ENCODE measurements around the gene TRO.
A peak's percentile ranks its signal among the peaks of the same experiment; 100 is the strongest.

TRO gene

DNA sequence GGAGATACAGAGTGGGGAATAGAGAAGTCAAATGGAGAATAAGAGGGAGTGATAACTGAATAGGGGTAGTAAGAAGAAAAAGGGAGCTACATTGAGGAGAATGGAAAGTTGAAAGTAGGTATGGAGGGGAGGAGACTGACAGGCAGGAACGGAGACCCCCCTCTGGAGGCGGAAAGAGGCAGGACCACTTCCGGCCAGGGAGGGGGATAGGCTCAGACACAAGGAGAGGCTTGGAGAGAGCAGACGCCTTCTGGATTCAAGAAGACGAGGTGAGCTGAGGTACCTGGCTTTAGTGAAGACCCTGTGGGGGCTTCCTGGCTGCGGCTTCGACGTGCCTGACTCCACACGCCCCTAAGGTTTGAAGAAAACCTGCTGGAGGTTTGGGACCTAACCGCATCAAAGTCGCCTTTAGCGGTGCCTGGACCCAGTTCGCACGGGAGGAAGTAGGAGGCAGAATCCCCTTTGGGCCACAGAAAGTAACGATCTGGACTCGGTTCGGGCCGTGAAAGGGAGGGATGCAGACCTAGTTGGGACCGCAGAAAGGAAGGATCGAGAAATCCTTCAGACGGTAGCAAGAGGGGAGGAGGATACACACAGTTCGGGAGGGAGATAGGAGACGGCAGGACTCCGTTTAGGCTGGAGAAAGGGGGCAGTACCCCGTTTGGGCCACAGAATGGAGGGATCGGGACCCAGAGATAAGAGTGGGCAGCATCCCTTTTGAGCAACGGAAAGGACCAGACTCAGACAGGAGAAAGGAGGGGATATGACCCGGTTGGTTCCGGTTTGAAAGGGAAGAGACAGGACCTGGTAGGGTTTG is at the start of gene TRO:
Gene TRO (plus strand): TSS at position 215 of the 817 bp plus-strand sequence. CDS start 1,423 bp downstream, outside the sequence.
- intact Hi-C loops (cut with DNase I), result no loop called here
- DNase-seq, result peak in 17 of 42 donors; percentile 3 to 47 (median 25)

GRCh38 chrX:54885740-54886139 is 34.9 kb upstream of the TRO start:
- intact Hi-C loops (cut with DNase I), result no loop called here
- no peak for DNase-seq

DNA sequence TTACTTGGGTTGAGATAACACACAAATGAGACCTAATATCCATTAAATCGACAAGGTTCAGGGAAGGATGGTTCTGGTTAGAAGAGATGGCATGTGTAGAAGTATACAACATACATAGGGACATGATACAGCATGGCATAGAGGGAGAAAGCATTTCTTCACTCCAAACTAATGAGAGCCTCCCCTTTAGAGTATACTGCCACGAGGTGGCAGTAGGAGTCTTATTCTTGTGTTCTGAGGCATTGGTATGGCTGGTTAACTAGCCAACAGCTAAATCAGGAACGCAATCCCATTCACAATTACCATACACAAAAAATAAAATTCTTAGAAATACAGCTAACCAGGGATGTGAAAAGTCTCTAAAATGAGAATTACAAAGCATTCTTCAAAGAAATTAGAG is 29.1 kb upstream of the TRO start:
- peak in 26 of 42 donors; percentile 1 to 65 (median 28) for DNase-seq
- intact Hi-C loops (cut with DNase I), result no loop called here

DNA sequence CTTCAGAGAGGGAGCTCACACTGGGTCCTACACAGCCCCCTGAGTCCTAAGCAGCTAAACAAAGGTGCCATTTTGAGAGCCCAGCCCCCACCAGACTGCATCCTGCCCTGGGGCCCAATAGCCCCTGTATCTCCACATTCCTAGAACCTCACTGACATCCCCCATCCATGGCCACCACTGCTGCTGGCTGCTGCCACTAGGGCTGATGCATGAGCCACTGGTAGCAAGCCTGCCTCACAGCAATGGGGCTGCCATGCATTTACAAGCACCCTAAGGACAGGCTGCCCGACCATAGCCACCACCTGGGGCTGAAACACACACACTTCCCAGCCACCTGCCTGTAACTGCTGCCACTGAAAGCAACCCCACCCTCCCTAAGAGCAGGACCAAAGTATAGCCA is 26.5 kb upstream of the TRO start:
- intact Hi-C loops (cut with DNase I), result no loop called here
- DNase-seq, result no peak

- intact Hi-C loops (cut with DNase I), result no loop called here
Observed at GRCh38 chrX:54909941-54910340, 10.7 kb upstream of the TRO start.

DNA sequence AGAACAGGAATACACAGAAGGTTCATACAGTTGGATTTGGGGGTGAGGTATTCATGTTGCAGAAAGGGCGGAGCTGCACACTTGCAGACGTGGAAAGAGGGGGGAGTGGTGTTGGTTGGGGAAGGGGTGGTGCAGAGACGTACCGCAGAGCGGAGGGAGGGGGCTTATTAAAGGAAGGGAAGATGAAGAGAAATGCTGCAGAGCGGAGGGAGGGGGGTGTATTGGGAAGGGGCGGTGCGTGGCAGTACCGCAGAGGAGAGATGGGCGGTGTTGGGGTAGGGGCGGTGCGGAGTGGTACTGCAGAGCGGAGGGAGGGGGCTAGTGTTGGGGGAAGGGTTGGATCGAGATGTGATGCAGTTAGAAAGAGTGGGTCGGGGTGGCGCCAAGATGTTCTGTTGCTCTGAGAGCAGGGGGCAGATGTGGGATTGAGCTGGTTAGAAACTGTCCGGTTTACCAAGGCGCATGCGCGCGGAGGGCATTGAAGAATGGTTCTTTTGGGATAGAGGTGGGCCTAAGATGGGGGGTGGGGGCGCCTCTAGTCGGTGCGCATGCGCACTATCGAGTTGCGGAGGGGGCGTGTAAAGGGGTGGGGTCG is 900 bp downstream of the TRO start:
- DNase-seq, result peak; percentile 62 to 90 (median 77)
- intact Hi-C loops (cut with DNase I), result no loop called here

More at GRCh38 chrX:54909941-54910340, 10.7 kb upstream of the TRO start:
- no peak for DNase-seq

GRCh38 chrX:54922547-54922946 is 1.9 kb downstream of the TRO start:
- no peak for DNase-seq
- intact Hi-C loops (cut with DNase I), result no loop called here

GRCh38 chrX:54923376-54923775 is 2.8 kb downstream of the TRO start:
- no peak for DNase-seq
- intact Hi-C loops (cut with DNase I), result no loop called here

DNA sequence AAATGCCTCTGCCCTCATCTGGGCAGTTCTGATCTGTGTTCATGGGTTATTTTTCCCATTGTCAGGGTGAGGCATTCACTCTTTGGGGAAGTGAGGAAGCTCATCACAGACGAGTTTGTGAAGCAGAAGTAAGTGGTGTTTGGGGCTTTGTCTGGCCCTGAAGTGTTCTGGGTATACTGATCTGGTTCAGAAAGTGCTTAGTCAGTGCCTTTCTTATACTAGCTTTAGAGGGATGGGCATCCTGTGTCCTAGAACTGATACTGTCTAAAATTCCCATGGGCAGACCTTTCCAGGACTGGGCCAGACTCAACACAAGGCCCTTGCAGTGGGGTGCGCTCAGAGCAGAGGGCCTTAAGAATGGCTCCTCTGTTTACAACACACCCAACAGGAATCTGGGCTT is 6.4 kb downstream of the TRO start:
- DNase-seq, result no peak
- intact Hi-C loops (cut with DNase I), result no loop called here

DNA sequence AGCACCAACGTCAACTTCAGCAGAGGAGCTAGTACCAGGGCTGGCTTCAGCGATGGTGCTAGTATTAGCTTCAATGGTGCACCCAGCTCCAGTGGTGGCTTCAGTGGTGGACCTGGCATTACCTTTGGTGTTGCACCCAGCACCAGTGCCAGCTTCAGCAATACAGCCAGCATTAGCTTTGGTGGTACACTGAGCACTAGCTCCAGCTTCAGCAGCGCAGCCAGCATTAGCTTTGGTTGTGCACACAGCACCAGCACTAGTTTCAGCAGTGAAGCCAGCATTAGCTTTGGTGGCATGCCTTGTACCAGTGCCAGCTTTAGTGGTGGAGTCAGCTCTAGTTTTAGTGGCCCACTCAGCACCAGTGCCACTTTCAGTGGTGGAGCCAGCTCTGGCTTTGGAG is 8.3 kb downstream of the TRO start:
- intact Hi-C loops (cut with DNase I), result no loop called here
- no peak for DNase-seq

GRCh38 chrX:54930291-54931049 is 9.8 kb downstream of the TRO start:
- intact Hi-C loops (cut with DNase I), result no loop called here
- DNase-seq, result no peak

DNA sequence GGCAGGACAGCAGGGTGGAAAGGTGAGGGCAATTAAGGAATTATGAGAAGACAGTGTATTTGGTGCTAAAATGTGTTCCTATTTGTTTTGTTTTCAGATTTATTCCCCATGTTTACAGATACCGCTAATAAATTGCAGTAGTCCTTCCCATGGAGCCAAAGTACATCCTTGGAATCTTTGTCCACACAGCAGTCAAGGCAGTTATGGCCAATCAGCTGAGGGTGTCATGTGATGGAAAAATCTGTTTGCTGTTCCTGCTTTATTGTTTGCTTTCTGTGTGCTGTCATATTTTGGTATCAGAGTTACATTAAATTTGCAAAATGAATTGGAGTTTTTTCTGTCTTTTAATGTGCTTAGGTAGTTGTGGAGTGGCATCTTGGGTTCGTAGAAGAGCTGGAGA is 10.5 kb downstream of the TRO start:
- intact Hi-C loops (cut with DNase I), result no loop called here
- no peak for DNase-seq

- no peak for DNase-seq
- intact Hi-C loops (cut with DNase I), result no loop called here
Observed at GRCh38 chrX:54933150-54933826, 12.7 kb downstream of the TRO start.

GRCh38 chrX:54934058-54934457 is 13.4 kb downstream of the TRO start:
- intact Hi-C loops (cut with DNase I), result no loop called here
- DNase-seq, result no peak

DNA sequence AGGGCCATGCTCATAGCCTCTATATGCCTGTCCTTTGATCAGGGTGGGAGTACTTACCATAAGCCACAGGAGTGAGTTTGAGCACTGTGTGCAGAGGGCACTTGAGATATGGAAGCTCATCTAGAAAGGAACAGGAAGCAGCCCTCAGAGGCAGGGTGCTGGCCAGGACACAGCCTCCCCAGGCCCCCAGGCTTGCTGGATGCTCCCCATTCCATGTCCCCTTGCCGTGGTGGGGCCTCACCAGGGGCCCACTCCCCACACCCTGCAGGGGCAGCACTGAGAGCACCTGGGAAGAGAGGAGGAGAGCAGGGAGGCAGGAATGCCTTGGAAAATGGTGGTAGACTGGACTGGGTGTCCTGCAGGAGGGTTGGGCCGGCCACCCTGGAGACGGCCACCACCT is 14.3 kb downstream of the TRO start:
- no peak for DNase-seq
- intact Hi-C loops (cut with DNase I), result no loop called here

DNA sequence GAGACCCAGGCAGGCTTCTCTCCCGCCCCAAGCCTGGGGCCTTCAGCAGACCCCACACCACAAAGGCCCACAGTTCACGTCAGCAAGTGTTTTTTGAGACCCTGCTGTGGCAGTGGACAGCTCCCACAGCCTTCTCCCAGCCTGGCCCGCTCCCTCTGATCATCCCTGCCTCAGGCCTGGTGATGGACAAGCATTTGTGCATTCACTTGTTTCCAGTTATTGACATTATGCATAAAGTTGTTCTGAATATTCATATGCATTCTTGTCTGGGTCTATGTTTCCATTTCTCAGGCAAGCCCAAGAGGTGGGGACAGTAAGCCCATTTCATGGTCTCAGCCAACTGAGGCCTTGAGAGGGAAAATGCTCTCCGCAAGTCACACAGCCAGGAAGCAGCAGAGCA is 14.7 kb downstream of the TRO start:
- intact Hi-C loops (cut with DNase I), result no loop called here
- no peak for DNase-seq

GRCh38 chrX:54937416-54937815 is 16.8 kb downstream of the TRO start:
- intact Hi-C loops (cut with DNase I), result no loop called here
- no peak for DNase-seq

GRCh38 chrX:54944816-54945215 is 24.2 kb downstream of the TRO start:
- intact Hi-C loops (cut with DNase I), result no loop called here
- DNase-seq, result no peak

- intact Hi-C loops (cut with DNase I), result no loop called here
- no peak for DNase-seq
Observed at GRCh38 chrX:54945224-54945623, 24.6 kb downstream of the TRO start.
